Stimulated activated CD8-positive, alpha-beta memory T cell treated with anti-CD3 and anti-CD28 coated beads, Interleukin-12 subunit alpha, Interleukin-12 subunit beta, amount 100 ng/mL, for 4 hours (primary cell): ENCODE measurements around the gene MAN2A1.
"Not testable (repeated sequence)": the region's sequence is repeated elsewhere in the genome, so short reads cannot be mapped to it uniquely, and the experiment has no call there.

Experiments used
- DNase-seq: peaks from one replicate; pipeline ENCODE4 v3.0.0-alpha.2; 2020; ENCODE audit warnings: low read depth

The MAN2A1 gene

DNA sequence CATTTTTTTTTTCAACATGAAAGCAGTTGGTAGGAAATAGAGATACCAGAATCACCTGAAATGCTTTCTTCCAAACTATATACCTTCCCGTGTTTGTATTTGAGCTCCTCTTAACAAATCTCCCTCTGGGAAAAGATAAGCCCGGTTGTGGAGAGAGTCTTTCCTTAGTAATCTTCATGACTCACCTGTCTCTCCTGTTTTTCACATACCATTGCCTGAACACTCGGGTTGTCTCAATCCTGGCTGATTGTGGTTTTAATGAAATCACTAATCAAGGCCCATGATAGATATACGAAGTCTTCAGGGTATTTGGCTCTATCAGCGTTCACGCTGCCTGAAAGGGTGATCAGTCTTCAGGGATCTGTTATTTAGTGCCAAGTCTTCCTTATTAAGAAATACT, 136.7 kb downstream of the MAN2A1 start:
- DNase-seq: no peak

GRCh38 chr5:109829331-109829730, 139.6 kb downstream of the MAN2A1 start:
- no peak for DNase-seq

DNA sequence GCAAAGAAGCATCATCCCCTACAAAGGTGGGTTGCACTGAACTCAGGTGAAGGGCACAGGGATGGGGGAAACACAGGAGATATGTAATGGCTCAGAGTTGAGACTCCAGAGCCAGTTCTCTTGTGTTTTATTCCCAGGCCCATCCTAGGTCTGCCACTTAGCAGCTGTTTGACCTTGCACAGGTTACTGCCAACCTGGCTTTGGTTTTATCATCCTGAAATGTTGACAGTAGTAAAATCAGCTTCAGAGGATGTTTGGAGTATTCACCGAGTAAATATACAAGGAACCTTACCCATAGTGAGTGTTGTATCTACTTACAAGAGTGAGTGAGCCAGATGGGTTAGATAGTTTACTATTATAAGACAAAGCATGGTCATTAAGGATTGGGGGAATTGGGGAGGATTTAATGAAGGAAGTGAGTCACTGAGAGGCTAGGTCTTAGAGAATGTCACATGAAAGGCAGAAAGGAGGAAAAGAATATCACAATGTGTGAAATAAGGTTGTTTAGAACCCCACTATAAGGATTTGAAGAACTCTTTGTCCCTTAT, 141.3 kb downstream of the MAN2A1 start:
- DNase-seq: no peak

- DNase-seq: not testable (repeated sequence)
Measured at GRCh38 chr5:109832207-109833188, 142.8 kb downstream of the MAN2A1 start.

DNA sequence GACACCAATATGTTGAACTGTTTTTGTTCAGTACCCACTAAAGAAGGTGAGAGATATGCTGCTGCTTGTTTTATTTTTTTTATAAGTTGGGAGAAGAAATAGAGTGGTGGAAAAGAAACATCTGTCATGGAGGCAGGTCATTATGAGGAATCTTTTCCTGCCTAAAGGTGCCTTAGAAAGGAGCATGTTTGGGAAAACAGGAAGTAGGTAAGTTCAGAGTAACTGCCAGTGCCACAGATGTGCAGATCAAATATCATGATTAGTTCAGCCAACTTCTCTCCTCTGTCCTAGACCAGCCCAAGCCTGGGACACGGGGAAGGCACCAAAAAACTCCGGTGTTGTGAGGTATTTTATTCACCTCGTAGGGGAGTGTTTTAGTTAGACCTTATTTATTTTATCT, 144.2 kb downstream of the MAN2A1 start:
- no peak for DNase-seq

DNA sequence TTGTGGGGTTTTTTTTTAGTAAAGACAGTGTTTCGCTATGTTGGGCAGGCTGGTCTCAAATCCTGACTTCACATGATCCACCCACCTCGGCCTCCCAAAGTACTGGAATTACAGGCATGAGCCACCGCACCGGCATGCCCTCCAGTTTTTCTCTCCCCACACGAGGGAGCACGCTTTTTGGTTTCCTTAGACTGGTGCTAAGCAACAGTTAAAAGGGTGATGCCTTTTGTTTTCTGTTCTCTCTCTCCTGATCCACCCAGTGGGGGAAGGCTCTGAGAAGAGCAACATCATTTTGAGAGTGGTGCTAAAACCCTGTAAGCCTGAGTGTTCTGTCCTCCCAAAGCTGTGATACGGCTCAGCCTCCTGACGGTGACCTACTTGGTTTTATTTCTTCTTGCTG, 146.6 kb downstream of the MAN2A1 start:
- no peak for DNase-seq

DNA sequence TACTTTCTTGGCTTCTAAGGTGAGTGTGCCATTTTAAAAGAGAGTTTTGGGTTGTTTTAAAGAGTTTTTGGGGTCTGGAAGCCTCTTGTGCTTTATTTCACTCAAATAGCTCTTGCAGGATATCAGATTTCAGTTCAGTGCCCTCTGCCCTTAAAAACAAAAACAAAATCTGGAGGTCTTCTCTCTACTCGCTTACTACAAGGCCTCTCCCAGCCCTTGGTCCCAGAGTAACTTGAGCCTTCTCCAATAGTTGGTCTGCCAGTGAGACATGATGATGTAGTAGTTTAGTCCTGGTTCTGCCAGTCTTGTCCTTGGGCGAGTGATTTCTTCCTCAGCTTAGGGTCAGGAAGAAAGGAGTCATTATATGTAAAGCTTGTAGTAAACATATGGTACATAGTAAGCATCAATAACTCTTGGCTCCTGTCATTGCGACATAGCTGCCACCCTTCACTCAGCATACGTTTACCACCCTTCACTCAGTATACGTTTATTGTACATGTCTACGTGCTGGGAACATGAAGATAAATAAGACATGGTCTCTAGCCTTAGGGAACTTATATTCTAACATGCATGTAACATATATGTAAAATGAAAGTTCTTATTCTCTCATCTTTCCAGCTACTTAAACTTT, 147.6 kb downstream of the MAN2A1 start:
- no peak for DNase-seq

DNA sequence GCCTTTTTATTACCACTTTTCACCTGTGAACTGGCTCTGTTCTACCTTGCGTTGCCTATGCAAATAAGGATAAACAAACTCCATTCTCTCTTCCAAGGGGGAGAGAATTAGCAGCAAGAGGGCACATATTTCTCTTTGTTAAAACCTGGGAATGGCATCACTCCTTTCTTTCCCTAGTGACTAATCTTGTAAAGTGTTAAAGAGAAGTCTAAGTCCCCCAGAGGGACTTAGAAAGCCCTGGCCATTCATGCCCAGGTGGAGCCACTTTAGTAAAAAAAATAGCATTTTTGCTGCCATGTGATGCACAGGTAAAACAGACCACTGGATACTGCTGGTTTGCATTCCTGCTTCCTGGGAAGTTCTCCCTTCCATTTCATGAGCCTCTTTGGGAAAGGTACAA, 148.4 kb downstream of the MAN2A1 start:
- no peak for DNase-seq

GRCh38 chr5:109844148-109844547, 154.4 kb downstream of the MAN2A1 start:
- DNase-seq: no peak

DNA sequence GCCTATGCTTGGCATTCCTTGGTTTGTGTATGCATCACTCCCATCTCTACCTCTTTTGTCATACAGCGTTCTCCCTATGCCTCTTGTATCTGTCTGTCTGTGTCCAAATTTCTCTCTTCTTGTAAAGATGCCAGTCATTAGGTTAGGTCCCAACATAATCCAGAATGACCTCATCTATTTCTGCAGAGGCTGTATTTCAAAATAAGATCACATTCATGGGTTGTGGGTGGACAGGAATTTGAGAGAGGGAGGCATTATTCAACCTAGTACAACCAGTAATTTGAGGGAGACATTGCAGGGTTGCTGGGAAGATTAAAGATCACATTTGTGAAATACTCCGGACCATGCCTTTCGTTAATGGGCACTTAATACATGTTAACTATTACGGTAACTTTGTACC, 155.0 kb downstream of the MAN2A1 start:
- DNase-seq: no peak

DNA sequence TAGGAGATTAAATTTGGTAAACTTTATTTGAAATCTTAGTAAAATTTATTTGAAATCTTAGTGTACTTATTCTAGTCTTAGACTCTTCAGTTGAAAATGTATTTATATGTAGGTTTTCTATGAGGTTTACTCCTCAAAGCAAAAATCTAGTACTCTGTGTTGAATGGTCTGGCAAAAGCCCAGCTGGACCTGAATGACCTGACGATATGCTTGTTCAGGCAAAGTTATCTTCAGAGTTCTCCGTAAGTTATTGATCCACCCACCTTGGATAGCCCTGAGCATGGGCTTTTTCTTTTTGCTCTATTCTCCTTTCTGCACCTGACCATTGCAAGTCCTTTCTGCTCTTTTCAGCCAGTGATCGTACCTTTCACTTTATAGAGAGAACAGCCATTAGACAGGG, 158.4 kb downstream of the MAN2A1 start:
- no peak for DNase-seq

- DNase-seq: no peak
Measured at GRCh38 chr5:109849478-109850088, 159.9 kb downstream of the MAN2A1 start.

DNA sequence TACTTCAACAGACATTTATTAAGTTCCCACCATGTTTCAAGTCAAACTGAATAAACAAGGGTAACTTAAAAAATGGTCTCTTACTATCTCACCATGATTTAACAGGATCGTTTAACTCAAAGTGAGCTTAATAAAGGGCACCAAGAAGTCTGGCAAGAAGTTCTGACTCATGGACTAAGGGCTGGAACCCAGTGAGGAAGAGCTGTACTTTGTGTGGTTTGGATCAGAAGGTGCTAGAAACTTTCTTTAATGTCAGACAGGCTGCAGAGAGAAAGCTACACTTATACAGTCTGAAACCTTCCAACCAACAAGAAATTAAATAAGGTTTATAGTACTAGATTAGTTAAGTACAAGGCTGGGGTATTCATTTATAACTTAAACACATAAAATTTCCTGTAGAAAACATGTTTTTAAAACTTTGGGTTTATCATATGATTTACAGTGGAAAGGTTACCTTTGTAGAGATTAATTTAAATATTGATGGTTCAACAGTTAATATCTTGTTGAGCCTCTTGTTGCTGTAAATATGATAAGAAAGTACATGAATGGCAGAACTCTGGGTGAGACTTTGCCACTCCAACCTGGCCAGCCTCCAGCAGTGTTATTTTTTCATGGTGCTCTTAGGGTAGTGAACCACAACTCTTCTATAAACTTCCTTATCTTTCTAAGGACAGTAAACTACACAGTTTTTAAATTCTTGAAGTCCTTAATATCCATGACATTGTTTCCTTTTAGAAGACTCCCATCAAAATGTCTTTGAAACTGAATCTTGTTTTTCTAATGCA, 162.8 kb downstream of the MAN2A1 start:
- DNase-seq: no peak

DNA sequence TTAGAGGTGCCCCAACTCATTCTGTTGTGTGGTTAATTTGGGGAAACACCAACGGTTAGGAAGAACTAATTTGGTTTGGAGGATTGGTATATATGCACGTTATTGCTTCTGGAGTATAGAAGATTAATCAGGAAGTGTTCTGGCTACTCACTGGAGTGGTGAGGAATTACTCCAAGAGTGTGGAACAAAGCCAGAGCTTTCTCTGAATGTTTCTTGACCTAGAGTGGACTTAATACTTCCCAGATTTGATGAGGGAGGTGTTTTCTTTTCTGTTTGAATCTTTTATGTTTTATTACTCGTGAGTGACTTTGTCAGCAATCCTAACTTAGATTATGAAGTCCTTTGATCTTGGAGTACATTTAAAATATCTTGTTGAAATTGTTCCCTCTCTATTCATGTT, 163.7 kb downstream of the MAN2A1 start:
- no peak for DNase-seq

- DNase-seq: no peak
Measured at GRCh38 chr5:109855056-109855455, 165.3 kb downstream of the MAN2A1 start.

DNA sequence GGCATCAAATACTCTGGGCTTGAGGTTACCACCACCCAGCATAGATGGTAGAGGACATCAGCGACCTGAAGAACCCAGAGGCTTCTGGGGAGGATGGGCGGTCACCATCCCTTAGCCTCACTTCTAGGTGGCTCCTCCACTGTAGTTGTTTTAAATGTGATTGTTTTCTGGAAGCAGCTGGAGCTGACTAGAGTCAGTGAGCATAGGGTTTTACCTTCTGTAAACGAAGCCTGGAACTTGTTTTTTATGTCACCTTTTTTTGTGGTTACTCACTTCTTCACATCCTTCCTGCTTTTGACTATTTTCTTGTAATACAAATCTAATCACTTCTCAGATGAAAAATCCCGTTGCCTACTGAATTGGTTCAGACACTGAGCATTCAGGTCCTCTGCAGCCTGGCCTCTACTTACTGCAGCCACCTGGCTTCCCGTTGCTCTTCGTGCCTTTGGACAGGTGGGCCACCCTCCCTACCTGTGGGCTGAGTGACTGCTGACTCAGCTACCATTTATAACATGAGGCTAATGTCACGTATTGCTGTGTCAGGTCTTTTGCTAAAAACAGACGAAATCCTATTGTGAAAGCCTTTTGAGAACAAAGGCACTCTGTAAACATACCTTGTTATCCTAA, 167.8 kb downstream of the MAN2A1 start:
- DNase-seq: no peak

DNA sequence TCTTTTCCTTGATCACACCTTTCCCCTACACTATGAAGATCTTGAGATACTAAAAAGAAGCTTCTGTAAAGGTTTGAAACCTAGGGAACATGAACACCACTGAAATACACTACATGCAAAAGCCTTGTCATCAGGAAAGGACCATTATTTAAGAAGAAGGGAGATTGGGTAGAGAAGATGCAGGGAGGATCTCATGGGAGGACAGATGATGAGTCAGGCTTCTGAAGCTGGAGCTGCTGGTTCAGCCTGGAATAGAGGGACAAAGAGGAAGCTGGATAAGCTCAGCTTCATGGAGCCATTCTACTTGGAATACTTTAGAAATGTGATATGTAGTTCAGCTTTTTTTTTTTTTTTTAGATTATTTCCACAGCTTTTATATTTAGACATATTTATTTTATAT, 169.8 kb downstream of the MAN2A1 start:
- DNase-seq: no peak

DNA sequence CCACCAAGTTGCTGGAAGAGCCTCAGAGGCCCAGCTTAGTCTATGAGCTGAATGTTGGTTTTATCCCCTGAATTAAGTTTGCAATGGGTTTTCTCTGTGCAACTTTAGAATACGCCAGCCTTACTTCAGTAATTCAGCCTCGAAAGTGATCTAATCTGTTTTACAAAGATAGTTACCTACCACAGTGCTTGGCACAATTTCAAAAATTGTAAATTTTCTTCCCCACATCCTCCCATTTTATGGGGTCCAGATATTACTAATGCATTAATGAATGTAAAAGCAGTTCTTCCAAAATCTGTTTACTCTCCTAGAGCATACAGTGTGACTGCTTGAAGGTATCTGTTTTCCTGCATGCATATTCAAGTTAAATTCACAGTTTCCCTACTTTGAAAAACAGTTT, 172.6 kb downstream of the MAN2A1 start:
- no peak for DNase-seq

DNA sequence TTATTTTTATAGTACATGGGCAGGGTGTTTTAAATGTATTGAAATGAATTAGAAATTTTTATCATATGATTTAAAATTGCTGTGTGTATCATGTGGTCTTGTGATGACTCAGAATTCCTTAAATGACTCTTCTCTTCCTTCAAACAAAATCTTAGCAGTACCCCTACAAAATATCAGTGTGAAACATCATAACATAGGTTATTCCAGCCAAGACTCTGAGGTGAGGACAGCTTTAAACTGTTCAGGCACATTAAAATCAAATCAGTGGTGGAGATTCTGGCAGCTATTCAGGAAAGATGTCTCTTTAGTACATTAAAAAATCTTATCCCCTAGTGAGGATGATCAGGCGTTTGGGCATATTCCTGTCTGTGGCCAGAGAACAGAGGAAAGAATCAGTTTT, 174.0 kb downstream of the MAN2A1 start:
- DNase-seq: no peak

- DNase-seq: no peak
Measured at GRCh38 chr5:109865637-109866036, 175.9 kb downstream of the MAN2A1 start.

GRCh38 chr5:109866051-109866450, 176.3 kb downstream of the MAN2A1 start:
- DNase-seq: no peak
